IMR-90 (cell line): ENCODE results near the gene RHOB. TPM values are rescaled to one million over a fixed set of nuclear protein-coding genes. Genes with fewer than 3 reads are reported as not detected.

Experiments used
- ATAC-seq: fragments of 200-7000 bp; cut with Tn5 transposase; 2 replicates; pipeline ENCODE4 v1.9.1; 2020; ENCODE audit warnings: low read depth, mild to moderate bottlenecking, moderate library complexity
- BruUV-seq: library from RNA; stranded (reverse); fragments of 400-500 nt; replicated peaks from 2 replicates; lab custom pipeline; 2021; lab: Mats Ljungman, UMichigan
- CTCF ChIA-PET: fragments of 300-600 bp; formaldehyde crosslinking; extraction: SDS; loops from one replicate; lab custom pipeline; 2021; ENCODE audit warnings: antibody characterized with exemption; lab: Yijun Ruan, JAX
- POLR2A ChIA-PET: fragments of 300-600 bp; sonication (Branson Sonifier 250); formaldehyde crosslinking; loops from one replicate; lab custom pipeline; 2022; ENCODE audit warnings: antibody characterized with exemption; ENCODE audit not compliant: unreplicated experiment; lab: Charles Lee
- DNase-seq: peaks from one replicate; pipeline ENCODE4 v3.0.0; 2013
- H2AFZ ChIP-seq: replicated peaks from 2 replicates; pipeline ENCODE3; 2013; ENCODE audit warnings: low read length, mild to moderate bottlenecking; ENCODE audit not compliant: poor library complexity
- H2AK5ac ChIP-seq: 2 replicates; pipeline ENCODE4 v1.6.1; 2013; ENCODE audit warnings: low read depth, low read length, inconsistent platforms
- H2AK9ac ChIP-seq: replicated peaks from 2 replicates; pipeline ENCODE3; 2013; ENCODE audit warnings: mild to moderate bottlenecking, low read depth, low read length, moderate library complexity; ENCODE audit not compliant: poor library complexity
- H2BK120ac ChIP-seq: 2 replicates; pipeline ENCODE4 v1.6.1; 2013; ENCODE audit warnings: low read depth, low read length, inconsistent platforms
- H2BK15ac ChIP-seq: 3 replicates; pipeline ENCODE4 v1.6.1; 2013; ENCODE audit warnings: low read depth, low read length, inconsistent platforms
- H2BK20ac ChIP-seq: 2 replicates; pipeline ENCODE4 v1.6.1; 2013; ENCODE audit warnings: low read depth, mild to moderate bottlenecking, inconsistent platforms, low read length, moderate library complexity
- H2BK5ac ChIP-seq: 2 replicates; pipeline ENCODE4 v1.6.1; 2013; ENCODE audit warnings: mild to moderate bottlenecking, low read depth, low read length, inconsistent platforms; ENCODE audit not compliant: poor library complexity, severe bottlenecking
- H3K14ac ChIP-seq: replicated peaks from 2 replicates; pipeline ENCODE4 v1.6.1; 2013; ENCODE audit warnings: low read depth, low read length, inconsistent platforms
- H3K18ac ChIP-seq: 2 replicates; pipeline ENCODE4 v1.6.1; 2013; ENCODE audit warnings: low read depth, low read length, control low read depth
- H3K23ac ChIP-seq: 2 replicates; pipeline ENCODE4 v1.6.1; 2013; ENCODE audit warnings: low read depth, low read length, inconsistent platforms
- H3K27ac ChIP-seq: 2 replicates; pipeline ENCODE4 v1.5.1; 2013; ENCODE audit warnings: mild to moderate bottlenecking, control low read depth, low read length; ENCODE audit not compliant: insufficient read depth
- H3K27me3 ChIP-seq: 2 replicates; pipeline ENCODE4 v1.6.1; 2013; ENCODE audit warnings: low read length; ENCODE audit not compliant: control insufficient read depth, insufficient read depth
- H3K36me3 ChIP-seq: 2 replicates; pipeline ENCODE4 v1.6.1; 2013; ENCODE audit warnings: low read length, mixed read lengths; ENCODE audit not compliant: control insufficient read depth, insufficient read depth
- H3K4ac ChIP-seq: 2 replicates; pipeline ENCODE4 v1.6.1; 2013; ENCODE audit warnings: low read depth, low read length, inconsistent platforms
- H3K4me1 ChIP-seq: 2 replicates; pipeline ENCODE4 v1.6.1; 2013; ENCODE audit warnings: low read length, mixed read lengths; ENCODE audit not compliant: control insufficient read depth, insufficient read depth
- H3K4me2 ChIP-seq: 2 replicates; pipeline ENCODE4 v1.6.1; 2013; ENCODE audit warnings: low read depth, mild to moderate bottlenecking, control low read depth, low read length, moderate library complexity
- H3K4me3 ChIP-seq: 2 replicates; pipeline ENCODE4 v1.5.1; 2013; ENCODE audit warnings: low read depth, mild to moderate bottlenecking, control low read depth, low read length, moderate library complexity; ENCODE audit not compliant: insufficient read depth
- H3K56ac ChIP-seq: 2 replicates; pipeline ENCODE4 v1.6.1; 2013; ENCODE audit warnings: low read length, inconsistent platforms; ENCODE audit not compliant: insufficient read depth; ENCODE audit errors: extremely low read depth
- H3K79me1 ChIP-seq, 2 experiments: 2 replicates each; pipeline ENCODE4 v1.6.1; 2013; ENCODE audit warnings: low read length in 2 of 2, inconsistent platforms in 1 of 2, low read depth in 1 of 2
- H3K9ac ChIP-seq: 2 replicates; pipeline ENCODE4 v1.6.1; 2013; ENCODE audit warnings: low read depth, low read length, control low read depth
- H3K9me1 ChIP-seq: 2 replicates; pipeline ENCODE4 v1.6.1; 2013; ENCODE audit warnings: low read length, inconsistent platforms; ENCODE audit not compliant: insufficient read depth
- H3K9me3 ChIP-seq: 2 replicates; pipeline ENCODE4 v1.6.1; 2013; ENCODE audit warnings: low read length; ENCODE audit not compliant: control insufficient read depth, insufficient read depth
- H4K20me1 ChIP-seq: 2 replicates; pipeline ENCODE4 v1.6.1; 2013; ENCODE audit warnings: low read length, inconsistent platforms; ENCODE audit not compliant: insufficient read depth
- H4K5ac ChIP-seq: 2 replicates; pipeline ENCODE4 v1.6.1; 2013; ENCODE audit warnings: mild to moderate bottlenecking, low read depth, low read length, control low read depth
- H4K8ac ChIP-seq, 2 experiments: 2 replicates each; pipeline ENCODE4 v1.6.1; 2013; ENCODE audit warnings: low read depth in 2 of 2, low read length in 2 of 2, control low read depth in 1 of 2, inconsistent platforms in 1 of 2
- H4K91ac ChIP-seq: 2 replicates; pipeline ENCODE4 v1.6.1; 2013; ENCODE audit warnings: low read depth, low read length, inconsistent platforms; ENCODE audit not compliant: insufficient read depth
- BHLHE40 ChIP-seq: fragments of 150-350 bp; IDR thresholded peaks from 2 replicates; pipeline ENCODE4 v1.6.1; 2016; ENCODE audit warnings: mild to moderate bottlenecking, low read depth, low read length
- CEBPB ChIP-seq: IDR thresholded peaks from 2 replicates; pipeline ENCODE4 v1.6.1; 2012; ENCODE audit warnings: low read depth, low read length, improper control_type of control experiment
- CHD1 ChIP-seq: IDR thresholded peaks from 2 replicates; pipeline ENCODE4 v1.6.1; 2012; ENCODE audit warnings: low read depth, low read length, improper control_type of control experiment
- FOS ChIP-seq: fragments of 150-350 bp; IDR thresholded peaks from 2 replicates; pipeline ENCODE4 v1.6.1; 2016; ENCODE audit warnings: low read depth, low read length
- MAFK ChIP-seq: IDR thresholded peaks from 2 replicates; pipeline ENCODE4 v1.6.1; 2012; ENCODE audit warnings: low read depth, low read length, improper control_type of control experiment
- MXI1 ChIP-seq: IDR thresholded peaks from 2 replicates; pipeline ENCODE4 v1.6.1; 2012; ENCODE audit warnings: low read depth, mild to moderate bottlenecking, low read length, moderate library complexity, borderline replicate concordance
- NFE2L2 ChIP-seq: fragments of 150-350 bp; IDR thresholded peaks from 2 replicates; pipeline ENCODE4 v1.6.1; 2016; ENCODE audit warnings: low read depth, mild to moderate bottlenecking, low read length
- POLR2A ChIP-seq: IDR thresholded peaks from 2 replicates; pipeline ENCODE4 v1.6.1; 2012; ENCODE audit warnings: mild to moderate bottlenecking, low read depth, low read length
- RAD21 ChIP-seq: IDR thresholded peaks from 2 replicates; pipeline ENCODE4 v1.6.1; 2012; ENCODE audit warnings: low read length, improper control_type of control experiment
- RFX5 ChIP-seq: IDR thresholded peaks from 2 replicates; pipeline ENCODE4 v1.8.0; 2012; ENCODE audit warnings: low read depth, mild to moderate bottlenecking, low read length, moderate library complexity
- SMC3 ChIP-seq: fragments of 150-350 bp; IDR thresholded peaks from 2 replicates; pipeline ENCODE4 v1.6.1; 2016; ENCODE audit warnings: low read depth, mild to moderate bottlenecking, antibody characterized with exemption, low read length, moderate library complexity
- USF2 ChIP-seq: fragments of 150-350 bp; IDR thresholded peaks from 2 replicates; pipeline ENCODE4 v1.6.1; 2017; ENCODE audit warnings: mild to moderate bottlenecking, antibody characterized with exemption, low read length, low read depth
- WGBS, 2 experiments: methylation state at CpG; one replicate each; pipeline versions ENCODE4 v1.1.5 to v1.1.7; 2013; ENCODE audit warnings: missing lambda C conversion rate in 2 of 2; ENCODE audit not compliant: insufficient read length in 1 of 2; ENCODE audit errors: extremely low coverage in 2 of 2; 5-methylcytosine and 5-hydroxymethylcytosine counted together
- dilution Hi-C: fragments of 300-500 bp; cut with HindIII; formaldehyde crosslinking; loops from one replicate; pipeline ENCODE4 v1.14.3; 2018; ENCODE audit warnings: low sequenced_read_pairs; ENCODE audit not compliant: unreplicated experiment
- in situ Hi-C: fragments of 300-500 bp; cut with MboI; formaldehyde crosslinking; loops from 3 replicates; pipeline ENCODE4 v1.14.3; 2019; ENCODE audit warnings: low sequenced_read_pairs, inconsistent platforms, mixed read lengths
- intact Hi-C: fragments of 100-400 bp; cut with micrococcal nuclease; formaldehyde crosslinking; loops from 2 replicates; pipeline ENCODE4 v1.10.0; 2022
- polyA plus RNA-seq, 3 experiments: library from polyadenylated mRNA; depleted of rRNA; stranded (reverse); fragments of >200 nt; gene quantifications; 2 replicates each; pipeline ENCODE4 v1.2.3, GENCODE V29; 2012; ENCODE audit warnings: low replicate concordance in 1 of 3
- total RNA-seq: library from RNA; depleted of rRNA; stranded (reverse); fragments of >200 nt; gene quantifications from 2 replicates; pipeline ENCODE4 v1.2.3, GENCODE V29; 2012
- TF ChIP-seq, protein P1 (sequence below): conservative IDR thresholded peaks from 2 replicates; pipeline ENCODE4 v1.5.1; 2012; ENCODE audit warnings: mild to moderate bottlenecking, low read depth, low read length, improper control_type of control experiment
- TF ChIP-seq, protein P2 (sequence below): fragments of 150-350 bp; IDR thresholded peaks from 2 replicates; pipeline ENCODE4 v1.6.1; 2016; ENCODE audit warnings: low read depth, mild to moderate bottlenecking, low read length, moderate library complexity, borderline replicate concordance

The RHOB gene
- total and polyA plus RNA-seq, 2 of the 4 experiments (the other 2 are of a cell fraction) = 112 to 149 TPM

DNA sequence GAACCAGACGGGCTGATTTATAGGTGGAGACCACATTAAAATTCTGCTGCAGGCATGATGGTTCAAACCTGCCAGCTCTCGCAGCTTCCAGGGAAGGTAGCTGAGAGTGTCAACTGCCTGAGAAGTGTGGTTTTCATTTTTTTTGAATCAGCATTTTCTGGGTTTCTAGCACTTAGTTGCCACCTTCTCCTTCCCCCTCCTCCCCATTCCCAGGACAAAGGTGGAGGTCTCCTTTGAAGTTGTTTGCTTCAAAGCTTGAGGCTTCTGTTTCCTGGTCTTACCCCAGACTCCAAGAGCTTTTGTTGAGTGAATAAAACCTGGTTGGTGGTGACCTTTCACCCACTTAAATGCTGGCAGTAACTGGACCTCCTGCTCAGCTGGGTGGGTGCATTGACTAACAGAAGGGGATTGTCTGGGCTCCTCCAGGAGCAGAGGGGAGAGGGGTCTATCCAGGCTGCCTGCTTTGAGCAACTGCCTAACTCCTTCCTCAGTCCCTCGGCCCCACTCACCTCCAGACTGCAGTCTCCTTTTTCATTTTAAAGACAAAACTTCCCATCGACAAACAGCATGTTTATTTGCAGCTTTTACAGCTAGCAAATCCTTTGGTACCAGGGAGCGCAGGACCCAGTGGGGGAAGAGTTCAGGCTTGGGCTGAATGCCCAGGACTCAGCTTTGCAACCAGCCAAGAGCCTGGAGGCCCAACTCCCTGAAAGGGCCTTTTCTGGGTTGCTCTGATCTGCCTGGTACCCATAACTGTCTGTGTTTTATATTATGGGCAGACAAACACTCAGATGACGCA lies 3.5 kb downstream of the RHOB start:
- H3K23ac ChIP-seq = peak overlapping the region; percentile 0; the same call in 1 of the 2 replicates
- H3K4me3 ChIP-seq = no peak overlapping the region
- intact Hi-C loops (loop anchor here (1.0 to 2.0 kb wide), 3 partner anchors 44 to 168 kb away; no protein-coding TSS in a partner anchor), in situ Hi-C loops (loop anchor here (5.0 kb wide), 1 partner anchor 42 kb away; no protein-coding TSS in a partner anchor), dilution Hi-C loops (no loop called here)
- H3K9me3 ChIP-seq = no peaks in the 10 kb centered on the region
- peaks cover 12% of the 10 kb centered on the region for H3K4me1 ChIP-seq
- no peak overlapping the region for H3K56ac ChIP-seq
- TF ChIP-seq USF2 (no peak), MXI1 (no peak), RAD21 (peak; percentile 27), NFE2L2 (0 out of 2 replicates have a peak, but pooled peaks have one; percentile 0), CEBPB (peak; percentile 15; the same call in 1 of the 2 replicates), RFX5 (no peak), MAFK (peak; percentile 81), SMC3 (peak; percentile 16; the same call in 1 of the 2 replicates), CHD1 (no peak), FOS (no peak), POLR2A (peak; percentile 94), BHLHE40 (peak; percentile 42)
- TF ChIP-seq, protein P1, sequence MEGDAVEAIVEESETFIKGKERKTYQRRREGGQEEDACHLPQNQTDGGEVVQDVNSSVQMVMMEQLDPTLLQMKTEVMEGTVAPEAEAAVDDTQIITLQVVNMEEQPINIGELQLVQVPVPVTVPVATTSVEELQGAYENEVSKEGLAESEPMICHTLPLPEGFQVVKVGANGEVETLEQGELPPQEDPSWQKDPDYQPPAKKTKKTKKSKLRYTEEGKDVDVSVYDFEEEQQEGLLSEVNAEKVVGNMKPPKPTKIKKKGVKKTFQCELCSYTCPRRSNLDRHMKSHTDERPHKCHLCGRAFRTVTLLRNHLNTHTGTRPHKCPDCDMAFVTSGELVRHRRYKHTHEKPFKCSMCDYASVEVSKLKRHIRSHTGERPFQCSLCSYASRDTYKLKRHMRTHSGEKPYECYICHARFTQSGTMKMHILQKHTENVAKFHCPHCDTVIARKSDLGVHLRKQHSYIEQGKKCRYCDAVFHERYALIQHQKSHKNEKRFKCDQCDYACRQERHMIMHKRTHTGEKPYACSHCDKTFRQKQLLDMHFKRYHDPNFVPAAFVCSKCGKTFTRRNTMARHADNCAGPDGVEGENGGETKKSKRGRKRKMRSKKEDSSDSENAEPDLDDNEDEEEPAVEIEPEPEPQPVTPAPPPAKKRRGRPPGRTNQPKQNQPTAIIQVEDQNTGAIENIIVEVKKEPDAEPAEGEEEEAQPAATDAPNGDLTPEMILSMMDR = no peak
- TF ChIP-seq, protein P2, sequence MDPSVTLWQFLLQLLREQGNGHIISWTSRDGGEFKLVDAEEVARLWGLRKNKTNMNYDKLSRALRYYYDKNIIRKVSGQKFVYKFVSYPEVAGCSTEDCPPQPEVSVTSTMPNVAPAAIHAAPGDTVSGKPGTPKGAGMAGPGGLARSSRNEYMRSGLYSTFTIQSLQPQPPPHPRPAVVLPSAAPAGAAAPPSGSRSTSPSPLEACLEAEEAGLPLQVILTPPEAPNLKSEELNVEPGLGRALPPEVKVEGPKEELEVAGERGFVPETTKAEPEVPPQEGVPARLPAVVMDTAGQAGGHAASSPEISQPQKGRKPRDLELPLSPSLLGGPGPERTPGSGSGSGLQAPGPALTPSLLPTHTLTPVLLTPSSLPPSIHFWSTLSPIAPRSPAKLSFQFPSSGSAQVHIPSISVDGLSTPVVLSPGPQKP = no peak
- H3K9ac ChIP-seq = peak overlapping the region; percentile 44
- peak overlapping the region; percentile 32 for H3K14ac ChIP-seq
- peak overlapping the region; percentile 61 for H2BK5ac ChIP-seq
- no peak overlapping the region for H2AFZ ChIP-seq
- H3K79me1 ChIP-seq = peaks cover 3 to 35% of the 10 kb centered on the region in 2 experiments
- no peak overlapping the region for H2BK15ac ChIP-seq
- H3K27me3 ChIP-seq = no peaks in the 10 kb centered on the region
- no peak overlapping the region for H4K91ac ChIP-seq
- no peak overlapping the region; the same call in 1 of the 2 replicates for H2BK120ac ChIP-seq
- no peak overlapping the region for H2AK9ac ChIP-seq
- no peak overlapping the region for H2BK20ac ChIP-seq
- ATAC-seq (peak; percentile 30), DNase-seq (peak; percentile 89)
- peaks cover 39% of the 10 kb centered on the region for H4K20me1 ChIP-seq
- H3K4ac ChIP-seq = peak overlapping the region; percentile 11
- peaks cover 6% of the 10 kb centered on the region for H3K36me3 ChIP-seq
- WGBS, 2 experiments = no CpG with 5 or more reads among the region's 6 CpGs
- no TSS peak for BruUV-seq
- H3K9me1 ChIP-seq = peaks cover 4% of the 10 kb centered on the region
- ChIA-PET POLR2A (interaction anchor here (0.5 to 1.2 kb wide), 6 partner anchors 30 to 323 kb away, joined by 3 to 4 read pairs (median 3); no protein-coding TSS in a partner anchor), CTCF (interaction anchor here (1.0 to 2.0 kb wide), 3 partner anchors 12 to 72 kb away, joined by 3 to 6 read pairs (median 4); no protein-coding TSS in a partner anchor)
- H3K4me2 ChIP-seq = peak overlapping the region; percentile 42
- H3K18ac ChIP-seq = peak overlapping the region; percentile 20
- H3K27ac ChIP-seq = peak overlapping the region; percentile 52
- H4K5ac ChIP-seq = peak overlapping the region; percentile 26
- H2AK5ac ChIP-seq = no peak overlapping the region
- H4K8ac ChIP-seq = no peak overlapping the region
